ENCODE measurements around the gene HOXA7.

The HOXA7 gene

GRCh38 chr7:27139334-27140125, 16.9 kb downstream of the HOXA7 start (continued):
- peak; percentile 87 for TF ChIP-seq PRDM1 (tag by site-specific recombination; IDR thresholded peaks at IDR 0.05)
- peak; percentile 48 for TF ChIP-seq ZBTB26 (tag by site-specific recombination; optimal IDR thresholded peaks at IDR 0.05)
- TF ChIP-seq ZFP69B (tag by site-specific recombination; IDR thresholded peaks at IDR 0.05): no peak
- no peak for TF ChIP-seq ZNF561 (tag by site-specific recombination; IDR thresholded peaks at IDR 0.05; ENCODE audit: borderline replicate concordance)
- TF ChIP-seq ZBTB17 (tag by site-specific recombination; IDR thresholded peaks at IDR 0.05): peak; percentile 56; the same call in 1 of the 2 replicates
- TF ChIP-seq GLI4 (tag by site-specific recombination; IDR thresholded peaks at IDR 0.05): no peak
- no peak for TF ChIP-seq ZNF658 (tag by site-specific recombination; IDR thresholded peaks at IDR 0.05)
- TF ChIP-seq TSHZ1 (tag by site-specific recombination; IDR thresholded peaks at IDR 0.05; ENCODE audit: borderline replicate concordance): no peak
- no peak for TF ChIP-seq ZNF174 (tag by site-specific recombination; IDR thresholded peaks at IDR 0.05)
- no peak for TF ChIP-seq YY2 (tag by site-specific recombination; IDR thresholded peaks at IDR 0.05)
- no peak for TF ChIP-seq KLF7 (tag by site-specific recombination; IDR thresholded peaks at IDR 0.05; ENCODE audit: borderline replicate concordance)
- TF ChIP-seq ZNF670 (tag by site-specific recombination; IDR thresholded peaks at IDR 0.05; ENCODE audit: low read depth): no peak
- TF ChIP-seq ZNF24 (tag by site-specific recombination; IDR thresholded peaks at IDR 0.05): no peak
- peak; percentile 56; the same call in 1 of the 2 replicates for TF ChIP-seq ZNF423 (tag by site-specific recombination; IDR thresholded peaks at IDR 0.05)
- peak; percentile 23; the same call in 1 of the 2 replicates for TF ChIP-seq ZSCAN30 (tag by site-specific recombination; IDR thresholded peaks at IDR 0.05)
- TF ChIP-seq KLF9 (tag by site-specific recombination; IDR thresholded peaks at IDR 0.05; ENCODE audit: low read depth): no peak
- TF ChIP-seq ZNF112 (tag by site-specific recombination; IDR thresholded peaks at IDR 0.05): no peak
- TF ChIP-seq ZNF629 (tag by site-specific recombination; IDR thresholded peaks at IDR 0.05): no peak
- 0 out of 2 replicates have a peak, but pooled peaks have one; percentile 25 for TF ChIP-seq ZBTB20 (tag by site-specific recombination; IDR thresholded peaks at IDR 0.05)
- TF ChIP-seq ZNF184 (tag by site-specific recombination; IDR thresholded peaks at IDR 0.05): no peak
- TF ChIP-seq ZNF596 (tag by site-specific recombination; IDR thresholded peaks at IDR 0.05): peak; percentile 98
- peak; percentile 49 for TF ChIP-seq PRDM10 (tag by site-specific recombination; IDR thresholded peaks at IDR 0.05)
- no peak for TF ChIP-seq ZNF221 (tag by site-specific recombination; IDR thresholded peaks at IDR 0.05; ENCODE audit: borderline replicate concordance)
